ENCODE data around the gene CYP4V2. TPM values are rescaled to one million over a fixed set of nuclear protein-coding genes. Genes with fewer than 3 reads are reported as not detected.
A peak's percentile ranks its signal among the peaks of the same experiment; 100 is the strongest.

The CYP4V2 gene
- 1 to 10 TPM; 4.9 to 5.2 TPM for total RNA-seq

DNA sequence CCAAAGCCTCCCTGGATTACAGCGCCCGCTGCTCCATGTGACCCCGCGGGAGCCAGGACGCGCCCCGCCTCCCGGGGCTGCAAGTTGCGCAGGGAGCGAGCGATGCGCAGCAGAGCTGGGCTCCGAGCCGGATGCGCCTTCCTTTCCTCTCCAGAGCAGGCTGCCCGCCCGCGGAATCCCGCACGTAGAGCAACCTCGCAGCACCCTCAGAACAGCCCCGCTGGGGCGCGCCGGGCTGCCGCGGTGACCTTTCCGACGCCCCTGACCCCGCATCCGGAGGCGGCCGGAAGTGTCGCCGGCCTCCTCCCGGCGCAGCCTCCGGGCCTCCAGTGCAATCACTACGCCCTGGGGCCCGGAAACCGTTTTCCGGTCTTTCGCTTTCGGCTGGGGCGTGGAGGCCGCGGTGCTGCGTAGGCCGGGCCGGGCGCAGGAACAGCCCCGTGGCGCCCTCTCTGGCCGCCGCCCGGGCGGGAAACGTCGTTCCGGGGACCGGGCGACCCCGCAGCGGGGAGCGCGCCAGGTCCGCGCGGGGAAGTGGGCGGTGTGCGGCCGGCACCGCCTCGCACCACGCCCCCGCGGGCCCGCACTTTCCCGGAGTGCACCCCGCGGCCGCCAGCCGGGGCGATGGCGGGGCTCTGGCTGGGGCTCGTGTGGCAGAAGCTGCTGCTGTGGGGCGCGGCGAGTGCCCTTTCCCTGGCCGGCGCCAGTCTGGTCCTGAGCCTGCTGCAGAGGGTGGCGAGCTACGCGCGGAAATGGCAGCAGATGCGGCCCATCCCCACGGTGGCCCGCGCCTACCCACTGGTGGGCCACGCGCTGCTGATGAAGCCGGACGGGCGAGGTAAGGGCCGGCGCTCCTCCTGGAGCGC is at the start of gene CYP4V2:
Gene CYP4V2, plus strand, starts transcription at position 368 of the 866 bp plus-strand sequence. Its CDS starts 257 bp downstream, at position 625.
- peak within 1 kb of the TSS; percentile 92 for H3K27ac Mint-ChIP-seq
- CTCF ChIA-PET, result interaction anchor here (0.6 to 4.9 kb wide), 6 partner anchors 10 to 413 kb away, joined by 3 to 42 read pairs (median 7); partner anchors contain the start of gene TLR3
- H3K36me3 Mint-ChIP-seq, result peaks cover 14% of the 10 kb centered on the region
- H3K4me1 Mint-ChIP-seq (ENCODE audit: low read depth), result peaks cover 34% of the 10 kb centered on the region
- POLR2A ChIA-PET, result interaction anchor here (1.4 to 3.0 kb wide), 2 partner anchors 11 to 12 kb away, joined by 5 to 15 read pairs; no protein-coding TSS in a partner anchor
- H3K27me3 Mint-ChIP-seq, result no peaks in the 10 kb centered on the region
- H3K9me3 Mint-ChIP-seq, result no peaks in the 10 kb centered on the region
- peak within 1 kb of the TSS; percentile 93 for H3K4me3 Mint-ChIP-seq
- intact Hi-C loops (cut with micrococcal nuclease), result loop anchor here (1.0 to 10.0 kb wide), 5 partner anchors 13 to 987 kb away; partner anchors contain the start of genes CCDC110, CFAP97 and SNX25
- DNase-seq, result peak; percentile 90

DNA sequence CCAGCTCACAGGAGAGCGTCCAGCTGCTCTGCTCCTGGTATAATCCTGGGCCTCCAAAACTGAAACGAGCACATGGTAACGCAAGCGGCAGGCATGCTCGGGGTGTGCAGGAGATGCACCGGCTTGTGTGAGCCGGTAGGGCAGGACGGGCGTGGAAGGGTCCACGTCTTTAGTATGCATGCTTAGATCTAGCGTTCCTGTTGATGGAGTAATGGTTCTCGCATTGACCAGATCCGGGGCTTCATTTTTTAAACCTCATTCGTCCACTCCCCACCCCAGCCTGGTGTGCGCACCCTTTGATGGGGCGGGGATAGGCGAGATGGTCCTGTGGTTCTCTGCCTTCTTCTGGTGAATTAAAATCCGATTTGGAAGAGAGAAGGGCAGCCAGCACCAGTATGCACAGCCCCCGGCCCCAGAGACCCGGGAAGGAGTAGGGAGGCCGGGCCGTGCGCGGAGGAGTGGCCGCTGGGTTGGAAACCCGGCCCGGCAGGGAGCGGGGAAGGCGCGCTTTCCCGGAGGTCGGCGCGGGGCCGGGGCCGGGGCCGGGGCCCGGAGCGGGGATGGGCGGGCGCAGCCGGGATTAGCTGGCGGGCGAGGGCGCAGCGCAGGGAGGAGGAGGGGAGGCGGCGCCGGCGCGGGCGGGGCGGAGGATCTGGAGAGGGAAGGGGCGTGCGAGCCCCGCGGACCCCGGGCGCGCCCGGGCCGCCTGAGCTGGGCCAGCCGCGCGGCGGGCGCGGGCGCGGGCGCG is 47.0 kb upstream of the CYP4V2 start:
- Mint-ChIP-seq H3K27ac (no peak overlapping the region), H3K4me3 (peak overlapping the region; percentile 71), H3K9me3 (no peaks in the 10 kb centered on the region), H3K27me3 (peaks cover 39% of the 10 kb centered on the region), H3K4me1 (ENCODE audit: low read depth) (peaks cover 9% of the 10 kb centered on the region), H3K36me3 (no peaks in the 10 kb centered on the region)
- CTCF ChIA-PET, result interaction anchor here (1.0 kb wide), 1 partner anchor 9 kb away, joined by 4 read pairs; no protein-coding TSS in a partner anchor
- peak; percentile 25 for DNase-seq
- intact Hi-C loops (cut with micrococcal nuclease), result loop anchor here (2.0 kb wide), 2 partner anchors 46 to 58 kb away; partner anchors contain the start of gene CYP4V2
- POLR2A ChIA-PET, result no interaction called here

DNA sequence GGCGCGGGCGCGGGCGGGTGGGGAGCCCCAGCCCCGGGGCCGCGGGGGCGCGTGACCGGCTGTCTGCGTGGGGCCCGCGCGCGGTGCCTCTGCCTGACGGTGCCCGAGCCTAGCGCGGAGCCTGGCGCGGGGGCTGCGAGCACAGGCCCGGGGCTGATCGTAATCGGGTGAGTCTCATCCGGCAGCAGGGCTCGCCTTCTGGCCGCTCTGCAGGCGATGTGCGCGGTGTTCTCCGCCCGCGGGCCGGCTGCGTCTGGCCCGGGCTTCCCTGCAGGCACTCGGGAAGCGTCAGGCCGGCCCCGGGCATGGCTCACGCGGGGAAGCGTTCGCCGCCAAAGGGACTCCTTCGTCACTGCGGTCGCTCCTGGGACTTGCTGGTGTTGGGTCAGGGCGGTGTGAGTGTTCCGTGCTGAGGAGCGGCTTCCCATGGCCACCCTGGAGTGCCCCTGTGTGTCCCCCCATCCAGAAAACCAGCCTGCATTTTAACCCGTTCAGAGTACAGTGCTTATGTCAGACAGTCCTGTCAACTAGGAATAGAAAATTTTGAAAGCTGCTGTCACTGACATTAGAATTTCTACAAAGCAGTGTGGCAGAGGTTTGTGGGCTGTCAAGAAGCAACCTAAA is 46.3 kb upstream of the CYP4V2 start:
- no peak overlapping the region for H3K27ac Mint-ChIP-seq
- H3K9me3 Mint-ChIP-seq, result no peaks in the 10 kb centered on the region
- DNase-seq, result peak; percentile 27
- CTCF ChIA-PET, result interaction anchor here (1.0 kb wide), 1 partner anchor 10 kb away, joined by 4 read pairs; no protein-coding TSS in a partner anchor
- peak overlapping the region; percentile 71 for H3K4me3 Mint-ChIP-seq
- peaks cover 9% of the 10 kb centered on the region for H3K4me1 Mint-ChIP-seq (ENCODE audit: low read depth)
- H3K27me3 Mint-ChIP-seq, result peaks cover 42% of the 10 kb centered on the region
- intact Hi-C loops (cut with micrococcal nuclease), result loop anchor here (2.0 kb wide), 2 partner anchors 46 to 58 kb away; partner anchors contain the start of gene CYP4V2
- H3K36me3 Mint-ChIP-seq, result no peaks in the 10 kb centered on the region
- POLR2A ChIA-PET, result no interaction called here

DNA sequence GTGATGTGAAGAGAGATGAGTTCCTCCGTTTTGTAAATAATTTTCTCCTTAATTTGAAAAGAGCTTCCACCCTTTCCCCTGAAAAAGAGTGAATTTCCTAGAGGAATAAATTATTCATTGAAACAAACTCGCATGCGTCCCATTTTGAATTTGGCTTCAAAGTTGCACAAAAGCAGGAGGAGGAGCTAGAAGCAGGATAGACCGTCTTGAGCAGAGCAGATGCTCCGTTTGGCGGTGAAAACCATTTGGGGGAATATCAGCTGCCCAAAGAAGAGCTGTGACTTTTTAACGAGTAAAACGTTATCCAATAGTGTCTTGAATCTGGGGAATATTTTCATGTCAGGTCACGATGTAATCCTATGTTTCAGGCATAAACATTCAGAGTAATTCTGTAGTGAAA is 44.9 kb upstream of the CYP4V2 start:
- intact Hi-C loops (cut with micrococcal nuclease), result no loop called here
- H3K9me3 Mint-ChIP-seq, result no peaks in the 10 kb centered on the region

DNA sequence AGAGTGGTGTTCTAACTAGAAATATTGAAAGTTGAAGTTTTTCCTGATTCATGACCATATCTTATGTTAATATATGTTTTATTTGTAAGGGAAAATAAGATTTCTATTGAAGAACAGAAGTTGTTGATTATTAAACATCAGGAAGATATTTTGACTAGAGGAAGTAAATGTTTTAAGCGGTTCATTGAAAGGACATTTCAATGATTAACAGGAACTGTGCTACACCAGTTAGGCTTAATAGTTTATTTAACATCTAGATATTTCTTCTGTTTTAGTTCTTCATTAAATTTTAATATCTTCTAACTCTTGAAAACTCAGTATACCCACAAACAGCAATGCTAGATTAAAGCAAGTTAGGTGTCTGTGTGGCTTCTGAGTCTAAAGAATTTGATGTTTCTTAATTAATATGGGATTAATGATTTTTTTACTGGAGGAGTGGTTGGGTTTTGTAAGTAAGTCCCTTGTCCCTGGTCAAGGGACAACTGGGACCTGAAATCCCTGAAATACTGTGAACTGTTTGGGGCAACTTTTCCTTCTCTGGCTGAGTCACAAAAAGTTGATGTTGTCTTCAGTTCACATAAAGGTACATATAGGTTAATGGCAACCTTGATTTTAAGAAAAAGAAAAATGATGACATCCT is 42.9 kb upstream of the CYP4V2 start:
- no peaks in the 10 kb centered on the region for H3K36me3 Mint-ChIP-seq
- H3K27me3 Mint-ChIP-seq, result peaks cover 44% of the 10 kb centered on the region
- H3K27ac Mint-ChIP-seq, result no peak overlapping the region
- ChIA-PET CTCF (interaction anchor here (3.0 kb wide), 1 partner anchor 11 kb away, joined by 16 read pairs; no protein-coding TSS in a partner anchor), POLR2A (no interaction called here)
- H3K4me1 Mint-ChIP-seq (ENCODE audit: low read depth), result peaks cover 9% of the 10 kb centered on the region
- no peak overlapping the region for H3K4me3 Mint-ChIP-seq
- intact Hi-C loops (cut with micrococcal nuclease), result no loop called here
- H3K9me3 Mint-ChIP-seq, result no peaks in the 10 kb centered on the region
- DNase-seq, result no peak

More for the DNA sequence above, 44.9 kb upstream of the CYP4V2 start:
- Mint-ChIP-seq H3K36me3 (no peaks in the 10 kb centered on the region), H3K27ac (no peak overlapping the region), H3K4me1 (ENCODE audit: low read depth) (peaks cover 9% of the 10 kb centered on the region), H3K4me3 (no peak overlapping the region), H3K27me3 (peaks cover 41% of the 10 kb centered on the region)
- no peak for DNase-seq
- ChIA-PET CTCF (interaction anchor here (0.6 to 3.0 kb wide), 2 partner anchors 9 to 66 kb away, joined by 3 to 16 read pairs; no protein-coding TSS in a partner anchor), POLR2A (no interaction called here)

DNA sequence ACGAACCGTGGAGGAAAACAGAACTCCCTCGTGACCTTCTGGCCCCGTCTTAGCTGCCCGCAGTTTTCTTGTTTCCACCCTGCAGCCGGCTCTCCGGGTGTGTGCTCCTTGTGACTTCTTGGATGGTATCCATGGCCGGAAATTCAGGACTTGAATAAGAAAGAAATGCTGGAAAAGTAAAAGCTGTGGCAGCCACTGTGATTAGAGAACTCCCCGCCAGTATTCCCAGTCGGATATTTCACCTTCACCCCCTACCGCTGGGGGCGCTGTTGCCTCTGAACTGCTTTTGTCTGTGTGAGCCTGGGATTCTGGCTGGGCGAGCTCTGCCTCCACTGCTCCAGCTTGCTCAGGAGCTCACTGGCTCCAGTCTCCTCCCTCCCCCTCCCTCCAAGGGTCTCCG is 41.5 kb upstream of the CYP4V2 start:
- Mint-ChIP-seq H3K9me3 (no peaks in the 10 kb centered on the region), H3K4me1 (ENCODE audit: low read depth) (peaks cover 3% of the 10 kb centered on the region), H3K4me3 (no peak overlapping the region), H3K27ac (no peak overlapping the region), H3K27me3 (peaks cover 39% of the 10 kb centered on the region), H3K36me3 (no peaks in the 10 kb centered on the region)
- intact Hi-C loops (cut with micrococcal nuclease), result no loop called here
- ChIA-PET POLR2A (no interaction called here), CTCF (interaction anchor here (0.6 to 1.8 kb wide), 10 partner anchors 8 to 437 kb away, joined by 3 to 8 read pairs (median 4); partner anchors contain the start of gene CYP4V2)
- peak; percentile 56 for DNase-seq

DNA sequence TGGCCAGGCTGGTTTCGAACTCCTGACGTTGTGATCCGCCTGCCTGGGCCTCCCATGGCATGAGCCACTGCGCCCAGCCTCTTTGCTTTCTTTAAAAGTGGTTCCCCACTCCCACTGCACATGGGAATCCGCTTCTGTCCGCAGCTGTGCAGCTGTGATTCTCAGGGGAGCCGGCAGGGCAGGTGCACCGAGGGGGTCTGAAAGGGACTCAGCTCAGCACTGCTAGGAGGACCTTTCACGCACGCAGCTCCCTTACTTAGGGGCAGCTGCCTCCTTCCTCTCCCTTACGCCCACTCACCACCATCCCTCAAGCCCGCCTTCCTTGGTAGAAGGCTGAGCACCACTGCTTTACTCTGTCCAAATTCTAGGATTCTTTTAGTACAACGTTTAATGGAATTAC is 40.4 kb upstream of the CYP4V2 start:
- no peaks in the 10 kb centered on the region for H3K4me1 Mint-ChIP-seq (ENCODE audit: low read depth)
- CTCF ChIA-PET, result interaction anchor here (0.7 to 1.8 kb wide), 4 partner anchors 11 to 43 kb away, joined by 3 to 8 read pairs (median 4); no protein-coding TSS in a partner anchor
- no peak overlapping the region for H3K27ac Mint-ChIP-seq
- H3K4me3 Mint-ChIP-seq, result no peak overlapping the region
- intact Hi-C loops (cut with micrococcal nuclease), result no loop called here
- peaks cover 31% of the 10 kb centered on the region for H3K27me3 Mint-ChIP-seq
- no peaks in the 10 kb centered on the region for H3K9me3 Mint-ChIP-seq
- POLR2A ChIA-PET, result no interaction called here
- no peaks in the 10 kb centered on the region for H3K36me3 Mint-ChIP-seq
- DNase-seq, result no peak

DNA sequence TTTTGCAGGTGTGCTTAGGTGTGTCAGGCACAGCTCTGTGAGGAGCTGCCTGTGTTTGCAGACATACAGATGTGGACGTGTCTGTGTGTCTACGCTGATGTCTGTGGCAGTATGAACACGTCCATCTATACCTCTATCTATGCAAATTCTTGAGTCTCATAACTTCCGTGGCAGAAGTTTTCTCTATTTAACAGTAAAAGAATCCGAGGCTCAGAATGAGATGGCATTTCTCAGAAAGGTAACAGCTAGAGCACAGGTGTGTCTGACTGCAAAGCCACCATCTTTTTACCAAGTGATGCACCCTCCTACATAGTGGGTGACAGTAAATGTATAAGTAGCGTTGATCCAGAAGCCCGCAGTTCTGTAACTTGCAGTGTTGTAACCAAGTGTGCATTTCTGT is 39.9 kb upstream of the CYP4V2 start:
- CTCF ChIA-PET, result interaction anchor here (1.7 to 1.8 kb wide), 2 partner anchors 12 to 14 kb away, joined by 3 to 6 read pairs; no protein-coding TSS in a partner anchor
- H3K27me3 Mint-ChIP-seq, result peaks cover 25% of the 10 kb centered on the region
- no peaks in the 10 kb centered on the region for H3K9me3 Mint-ChIP-seq
- H3K4me1 Mint-ChIP-seq (ENCODE audit: low read depth), result no peaks in the 10 kb centered on the region
- no peaks in the 10 kb centered on the region for H3K36me3 Mint-ChIP-seq
- intact Hi-C loops (cut with micrococcal nuclease), result no loop called here
- POLR2A ChIA-PET, result no interaction called here
- no peak for DNase-seq
- no peak overlapping the region for H3K4me3 Mint-ChIP-seq
- H3K27ac Mint-ChIP-seq, result no peak overlapping the region

DNA sequence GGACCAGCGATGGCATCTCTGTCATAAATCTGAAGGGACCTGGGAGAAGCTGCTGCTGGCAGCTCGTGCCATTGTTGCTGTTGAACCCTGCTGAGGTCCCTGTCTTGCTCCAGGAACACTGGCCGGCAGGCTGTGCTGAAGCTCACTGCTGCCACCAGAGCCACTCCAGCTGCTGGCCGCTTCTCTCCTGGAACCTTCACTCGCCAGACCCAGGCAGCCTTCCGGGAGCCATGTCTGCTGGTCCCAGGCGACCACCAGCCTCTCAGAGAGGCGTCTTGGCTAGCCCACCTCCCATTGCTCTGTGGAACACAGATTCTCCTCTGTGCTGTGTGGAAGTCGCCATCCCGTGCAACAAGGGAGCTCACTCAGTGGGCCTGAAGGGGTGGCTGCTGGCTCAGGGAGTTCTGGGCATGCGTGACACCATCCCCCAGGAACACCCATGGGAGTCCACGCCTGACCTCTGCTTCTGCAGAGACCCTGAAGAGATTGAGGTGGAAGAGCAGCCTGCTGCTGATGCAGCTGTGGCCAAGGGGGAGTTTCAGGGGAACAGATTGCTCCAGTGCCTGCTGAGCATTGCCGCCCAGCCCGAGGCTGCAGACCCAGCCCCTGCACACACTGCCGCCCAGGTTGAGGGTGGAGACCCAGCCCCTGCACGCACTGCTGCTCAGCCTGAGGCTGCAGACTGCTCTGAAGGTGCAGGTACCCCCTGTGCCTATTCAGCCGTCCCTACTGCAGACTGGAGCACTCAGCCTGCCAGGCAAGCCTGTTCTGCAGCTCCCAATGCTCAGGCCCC is 33.1 kb upstream of the CYP4V2 start:
- ChIA-PET POLR2A (no interaction called here), CTCF (interaction anchor here (1.6 kb wide), 1 partner anchor 8 kb away, joined by 4 read pairs; no protein-coding TSS in a partner anchor)
- no peak for DNase-seq
- Mint-ChIP-seq H3K4me3 (no peak overlapping the region), H3K36me3 (no peaks in the 10 kb centered on the region), H3K27ac (no peak overlapping the region), H3K27me3 (peaks cover 8% of the 10 kb centered on the region), H3K9me3 (no peaks in the 10 kb centered on the region), H3K4me1 (ENCODE audit: low read depth) (peaks cover 5% of the 10 kb centered on the region)
- intact Hi-C loops (cut with micrococcal nuclease), result no loop called here

DNA sequence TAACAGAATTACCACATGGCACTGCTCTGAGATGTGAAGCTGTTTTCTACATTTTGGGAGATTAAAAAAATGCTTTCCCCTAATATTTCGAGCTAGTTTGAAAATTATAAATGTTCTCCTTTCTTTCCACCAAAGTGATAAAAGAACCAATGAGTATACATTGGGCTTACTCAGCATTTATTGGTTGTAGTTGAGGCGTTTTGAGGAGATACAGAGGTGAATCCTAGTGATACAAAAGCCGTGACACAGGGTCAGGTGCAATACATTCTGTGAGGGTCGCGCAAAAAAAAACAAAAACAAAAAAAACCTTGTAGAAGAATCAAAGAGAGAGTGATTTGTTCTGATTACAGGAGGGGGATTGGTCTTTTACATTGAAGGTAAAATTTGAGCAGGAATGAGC is 32.4 kb upstream of the CYP4V2 start:
- Mint-ChIP-seq H3K36me3 (no peaks in the 10 kb centered on the region), H3K9me3 (no peaks in the 10 kb centered on the region), H3K4me3 (no peak overlapping the region), H3K27me3 (peaks cover 4% of the 10 kb centered on the region), H3K4me1 (ENCODE audit: low read depth) (peaks cover 5% of the 10 kb centered on the region), H3K27ac (no peak overlapping the region)
- intact Hi-C loops (cut with micrococcal nuclease), result no loop called here
- ChIA-PET POLR2A (no interaction called here), CTCF (interaction anchor here (1.6 kb wide), 1 partner anchor 9 kb away, joined by 4 read pairs; no protein-coding TSS in a partner anchor)
- DNase-seq, result no peak
